NCI-H510A treated with DMSO at 0.1 percent for 48 hours (cell line): Measurements from ENCODE around the gene WDR54.
"Not testable (repeated sequence)": the region's sequence is repeated elsewhere in the genome, so short reads cannot be mapped to it uniquely, and the experiment has no call there.

Source experiments
- DNase-seq: peaks from one replicate; lab custom pipeline; 2025; lab: John Stamatoyannopoulos, UW

The WDR54 gene

DNA sequence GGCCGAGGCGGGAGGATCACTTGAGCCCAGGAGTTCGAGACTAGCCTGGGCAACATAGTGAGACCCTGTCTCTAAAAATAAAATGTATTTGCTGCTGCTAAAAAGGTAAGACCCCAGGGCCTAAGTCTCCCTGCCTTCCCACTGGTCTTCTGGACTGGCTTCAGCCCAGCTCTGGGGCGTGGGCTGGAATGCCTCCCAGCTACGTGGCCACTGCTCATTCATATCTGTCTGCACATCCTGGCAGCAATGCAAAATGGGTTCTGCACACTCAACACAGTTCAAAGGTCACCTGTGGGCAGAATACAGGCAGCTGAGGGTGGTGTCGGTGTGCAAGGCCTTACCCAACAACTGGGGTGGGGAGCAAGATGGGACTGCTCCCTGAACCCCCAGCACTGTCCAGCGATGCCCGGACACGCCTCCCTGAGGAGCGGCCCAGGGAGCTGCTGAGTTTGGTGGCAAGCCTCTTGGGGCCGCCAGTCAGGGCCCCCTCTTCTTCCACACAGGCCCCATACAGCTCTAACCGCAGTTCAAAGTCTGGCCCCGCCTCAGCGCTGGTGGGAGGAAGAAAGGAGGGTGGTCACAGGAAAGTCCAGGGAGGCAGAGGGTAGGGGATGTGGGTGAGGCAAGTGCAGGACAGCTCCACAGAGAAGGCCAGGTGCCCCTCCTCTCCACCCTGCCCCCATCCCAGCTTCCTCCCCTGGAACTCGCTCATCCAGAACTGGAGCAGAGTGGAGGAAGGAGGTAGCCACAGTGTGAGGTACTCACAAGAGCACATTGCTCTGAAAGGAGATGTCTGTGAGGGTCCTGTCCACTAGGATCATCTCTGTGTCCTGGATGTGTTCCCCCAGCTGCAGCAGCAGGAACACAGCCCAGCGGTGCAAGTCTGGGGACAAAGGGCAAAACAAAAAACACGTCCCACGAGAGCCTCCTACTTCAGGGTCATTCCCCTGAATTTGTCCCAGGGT is 8.2 kb downstream of the WDR54 start:
- DNase-seq, result no peak

DNA sequence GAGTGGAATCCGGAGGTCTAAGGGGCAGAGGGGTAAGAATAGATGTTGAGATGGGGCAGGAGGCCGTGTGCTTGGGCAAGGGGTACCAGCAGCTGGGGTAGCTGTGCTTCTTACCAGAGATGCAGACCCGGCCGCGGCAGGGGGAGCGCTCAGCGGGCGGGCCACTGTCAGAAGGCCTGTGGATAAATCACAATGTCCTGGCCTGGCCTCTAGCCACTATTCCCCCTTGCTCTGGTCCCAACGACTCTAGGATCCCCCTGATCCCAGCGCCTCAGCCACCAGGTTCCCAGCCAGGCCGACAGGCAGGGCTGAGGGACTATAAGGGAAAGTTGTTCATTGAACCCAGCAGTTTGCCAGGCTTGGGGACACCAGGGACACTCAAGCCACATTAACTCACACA is 9.0 kb downstream of the WDR54 start:
- DNase-seq, result no peak

- no peak for DNase-seq
These were observed 14.7 kb downstream of the WDR54 start for GRCh38 chr2:74436111-74436805.

GRCh38 chr2:74436848-74437695 is 15.5 kb downstream of the WDR54 start:
- no peak for DNase-seq

GRCh38 chr2:74438248-74438647 is 16.7 kb downstream of the WDR54 start:
- DNase-seq, result no peak

GRCh38 chr2:74439373-74439772 is 17.8 kb downstream of the WDR54 start:
- no peak for DNase-seq

DNA sequence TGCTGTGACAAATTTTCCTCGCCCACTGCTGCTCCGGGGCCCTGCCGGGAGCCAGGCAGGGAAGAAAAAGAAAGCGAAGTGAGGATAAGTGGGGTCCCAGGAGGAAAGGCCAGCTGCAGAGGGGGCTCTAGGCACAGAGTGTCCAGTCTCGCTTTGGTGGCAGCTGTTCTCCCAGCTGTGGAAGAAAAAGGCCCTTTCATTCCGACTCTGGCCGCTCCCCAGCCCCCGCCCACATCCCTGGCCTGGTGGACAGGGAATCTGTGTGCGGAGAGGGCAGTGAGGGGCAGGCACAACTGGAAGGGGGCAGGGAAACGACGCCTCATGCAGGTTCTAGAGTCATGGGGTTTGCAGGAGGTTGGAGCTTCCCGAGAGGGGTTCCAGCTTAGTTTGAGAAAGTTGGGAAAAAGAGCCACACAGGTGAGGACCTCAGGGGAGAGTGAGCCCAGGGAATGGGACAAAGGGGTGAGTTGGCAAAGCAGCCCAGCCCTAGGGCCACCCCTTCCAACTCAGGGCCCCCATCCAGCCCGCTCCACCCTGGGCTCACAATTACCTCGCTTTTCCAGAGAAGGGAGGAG is 18.4 kb downstream of the WDR54 start:
- no peak for DNase-seq

GRCh38 chr2:74440378-74441169 is 19.0 kb downstream of the WDR54 start:
- peak; percentile 81 for DNase-seq

- no peak for DNase-seq
These were observed 19.7 kb downstream of the WDR54 start for GRCh38 chr2:74441170-74441689.

DNA sequence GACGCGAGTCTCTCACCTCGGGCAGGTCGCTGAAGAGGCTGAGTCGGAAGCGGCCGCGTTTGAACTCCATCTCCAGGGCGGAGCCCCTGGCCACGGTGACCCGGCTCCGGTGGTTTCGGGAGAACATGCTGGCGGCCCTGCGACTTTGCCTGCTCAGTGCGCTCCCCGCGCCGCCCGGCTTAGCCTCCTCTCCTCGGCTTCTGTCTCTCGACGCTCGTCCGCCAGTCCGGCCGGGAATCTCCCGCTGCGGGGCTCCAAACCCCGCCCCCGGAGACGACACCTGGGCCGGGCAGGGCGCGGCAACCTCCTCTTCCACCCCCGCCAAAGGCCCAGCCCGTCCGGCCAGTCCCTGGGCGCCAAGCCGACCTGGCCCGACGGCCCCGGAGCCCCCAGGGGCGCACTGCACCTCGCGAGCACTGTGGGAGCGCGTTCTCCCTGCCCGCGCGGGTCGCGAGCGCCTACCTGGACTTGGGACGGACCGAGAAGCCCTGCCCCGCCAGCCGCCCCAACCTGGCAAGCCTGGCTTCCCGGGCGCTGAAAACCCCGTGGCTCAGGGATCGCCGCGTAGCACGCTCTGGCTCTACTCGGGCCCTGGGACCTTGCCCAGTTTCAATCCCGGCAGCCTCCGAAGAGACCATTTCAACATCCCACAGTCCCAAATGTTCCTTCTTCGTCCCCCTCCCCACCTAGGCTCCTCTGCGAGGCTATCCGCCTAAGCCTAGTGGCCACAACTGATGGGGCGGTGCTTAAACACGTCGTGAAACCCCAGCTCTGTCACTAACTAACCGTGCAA is 20.4 kb downstream of the WDR54 start, which contains the start of gene RTKN:
Gene RTKN, minus strand, starts transcription at position 248 of the 793 bp plus-strand sequence. Its CDS starts 121 bp downstream, at position 127.
- peak; percentile 83 for DNase-seq

DNA sequence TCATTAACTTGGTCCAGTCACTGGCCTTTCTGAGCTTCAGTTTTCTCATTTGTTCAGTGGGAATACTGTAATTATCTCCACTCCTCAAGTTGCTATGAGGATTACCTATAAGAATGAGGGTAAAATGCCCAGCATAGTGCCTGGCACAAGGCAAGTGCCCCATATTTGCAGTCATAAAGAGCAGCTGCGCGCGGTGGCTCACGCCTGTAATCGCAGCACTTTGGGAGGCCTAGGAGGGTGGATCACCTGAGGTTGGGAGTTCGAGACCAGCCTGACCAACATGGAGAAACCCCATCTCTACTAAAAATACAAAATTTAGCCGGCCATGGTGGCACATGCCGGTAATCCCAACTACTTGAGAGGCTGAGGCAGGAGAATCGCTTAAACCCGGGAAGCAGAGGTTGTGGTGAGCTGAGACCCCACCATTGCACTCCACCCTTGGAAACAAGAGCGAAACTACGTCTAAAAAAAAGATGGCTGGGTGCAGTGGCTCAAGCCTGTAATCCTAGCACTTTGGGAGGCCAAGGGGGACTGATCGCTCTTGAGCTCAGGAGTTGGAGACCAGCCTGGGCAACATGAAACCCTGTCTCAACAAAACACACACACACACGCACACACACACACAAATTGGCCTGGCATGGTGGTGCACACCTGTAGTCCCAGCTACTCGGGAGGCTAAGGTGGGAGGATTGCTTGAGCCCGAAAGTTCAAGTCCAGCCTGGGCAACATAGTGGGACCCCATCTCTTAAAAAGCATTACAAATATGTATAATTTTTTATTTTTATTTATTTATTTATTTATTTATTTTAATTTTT is 21.2 kb downstream of the WDR54 start:
- not testable (repeated sequence) for DNase-seq

DNA sequence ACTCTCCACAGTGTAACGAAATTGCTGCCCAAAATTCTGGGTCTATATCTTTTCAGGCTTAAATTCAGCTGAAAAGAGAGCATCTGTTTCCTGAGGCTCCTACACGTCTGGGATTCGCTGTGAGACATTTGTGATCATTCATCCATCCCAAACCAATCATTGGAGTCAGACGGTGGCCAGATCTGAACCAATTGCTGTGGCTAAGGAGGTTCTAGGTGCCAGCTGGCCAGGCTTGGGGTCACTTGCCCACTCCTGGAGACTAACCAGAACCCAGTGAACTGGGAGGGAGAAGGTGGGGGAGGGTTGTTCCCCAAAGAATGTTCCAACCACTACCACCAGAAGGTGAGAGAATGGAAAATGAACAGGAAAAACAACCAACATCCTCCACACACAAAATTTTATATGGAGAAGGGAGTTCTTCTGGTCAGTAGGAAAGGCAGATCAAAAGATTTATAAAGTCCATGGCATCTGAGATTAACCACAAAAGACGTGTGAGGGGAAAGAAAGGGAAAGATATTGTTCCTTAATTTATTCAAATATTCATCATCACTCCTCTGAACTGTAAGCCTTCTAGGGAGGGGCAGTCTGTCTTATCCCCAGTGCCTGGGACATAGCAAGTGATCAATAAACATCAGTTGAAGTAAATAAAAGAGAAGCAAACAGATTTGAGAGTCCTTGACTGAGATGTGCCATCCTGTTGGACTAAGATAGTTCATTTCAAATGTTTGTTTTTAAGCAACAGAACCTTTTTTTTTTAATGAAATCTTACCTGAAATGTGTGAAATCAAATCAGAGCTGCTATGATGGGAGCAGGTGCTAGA is 23.2 kb downstream of the WDR54 start:
- DNase-seq, result no peak

GRCh38 chr2:74447230-74447999 is 25.9 kb downstream of the WDR54 start:
- no peak for DNase-seq

DNA sequence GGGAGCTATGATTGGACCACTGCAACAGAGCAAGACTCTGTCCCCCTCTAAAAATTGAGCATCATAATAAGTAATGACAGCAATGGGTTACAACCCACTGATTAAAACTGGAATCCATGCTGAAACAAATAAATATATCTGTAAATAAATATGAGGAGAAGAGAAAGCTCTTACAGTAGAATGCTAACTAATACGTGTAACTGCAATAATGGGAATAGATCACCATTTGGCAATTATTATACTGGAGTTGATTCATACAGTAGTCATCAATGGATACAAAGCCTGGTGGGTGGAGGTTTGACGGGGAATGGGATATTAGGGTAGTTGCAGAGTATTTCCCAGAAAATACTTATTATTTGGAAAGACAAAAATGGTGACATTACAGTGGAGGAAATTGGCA is 27.2 kb downstream of the WDR54 start:
- DNase-seq, result no peak

DNA sequence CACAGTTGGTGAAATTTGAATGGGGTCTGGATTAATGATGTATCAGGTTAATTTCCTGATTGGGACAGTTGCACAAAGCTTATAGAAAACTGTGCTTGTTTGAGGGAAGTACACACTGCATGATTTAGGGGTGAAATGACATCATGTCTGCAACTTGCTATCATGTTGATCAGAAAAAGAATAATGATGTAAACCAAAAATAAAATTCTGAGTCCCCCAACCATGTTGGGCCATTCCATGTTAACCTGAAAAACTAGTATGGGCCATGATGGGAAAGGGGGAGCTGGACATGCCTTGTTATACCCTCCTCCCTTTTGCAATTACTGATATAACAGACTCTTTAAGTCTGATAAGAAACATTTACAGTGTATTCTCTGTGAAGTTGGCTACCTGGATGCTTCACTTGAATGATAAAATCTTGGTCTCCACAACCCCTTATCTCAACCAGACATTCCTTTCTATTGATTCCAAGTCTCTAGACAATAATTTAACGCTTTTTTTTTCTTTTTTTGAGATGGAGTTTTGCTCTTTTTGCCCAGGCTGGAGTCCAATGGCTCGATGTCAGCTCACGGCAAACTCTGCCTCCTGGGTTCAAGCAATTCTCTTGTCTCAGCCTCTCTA is 29.1 kb downstream of the WDR54 start:
- no peak for DNase-seq

DNA sequence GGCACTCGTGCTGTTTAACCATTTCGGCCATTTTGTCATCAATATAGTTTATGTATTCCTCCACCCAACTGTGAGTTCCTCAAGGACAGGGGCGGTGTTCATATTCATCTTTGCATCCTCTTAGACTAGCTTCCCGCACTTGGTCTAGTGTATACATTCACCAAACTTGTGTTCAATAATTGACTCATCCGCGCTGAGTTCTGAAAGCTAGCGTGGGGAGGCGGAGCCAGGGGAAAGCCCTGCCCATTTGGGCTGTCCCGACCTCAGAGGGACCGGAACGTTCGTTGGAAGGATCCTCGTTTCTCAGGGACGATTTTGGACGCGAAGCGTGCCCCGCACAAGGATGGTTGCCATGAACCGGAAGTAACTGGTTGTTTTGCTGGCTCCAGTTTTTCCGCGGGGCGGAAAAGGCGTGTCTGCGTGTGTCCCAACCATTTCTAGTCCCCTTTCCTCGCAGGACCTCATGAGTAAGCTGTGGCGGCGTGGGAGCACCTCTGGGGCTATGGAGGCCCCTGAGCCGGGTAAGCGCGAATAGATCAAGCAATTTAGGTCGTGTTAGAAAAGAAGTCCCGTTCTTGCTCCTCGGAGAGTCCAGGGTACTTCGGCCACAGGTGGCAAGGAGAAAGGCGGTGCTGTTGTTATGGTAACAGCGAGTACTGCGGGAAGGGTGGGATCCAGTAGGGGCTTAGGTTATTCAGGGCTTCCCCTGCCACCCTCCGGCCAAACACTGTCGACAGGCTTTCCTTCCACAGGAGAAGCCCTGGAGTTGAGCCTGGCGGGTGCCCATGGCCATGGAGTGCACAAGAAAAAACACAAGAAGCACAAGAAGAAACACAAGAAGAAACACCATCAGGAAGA is 33.4 kb downstream of the WDR54 start, which contains the start of gene INO80B:
Gene INO80B, plus strand, starts transcription at position 434 of the 858 bp plus-strand sequence. Its CDS starts 30 bp downstream, at position 464.
- DNase-seq, result peak; percentile 96
